GM18505 (cell line): Measurements from ENCODE around the gene TMEM107.

Experiments
- ATAC-seq: cut with Tn5 transposase; IDR thresholded peaks from one replicate; pipeline ENCODE4 v1.9.1; 2021; ENCODE audit not compliant: unreplicated experiment
- POLR2A ChIP-seq: IDR thresholded peaks from 4 replicates; pipeline ENCODE4 v1.6.1; 2011; ENCODE audit warnings: borderline replicate concordance; ENCODE audit not compliant: insufficient read depth, insufficient read length; ENCODE audit errors: extremely low read depth

The TMEM107 gene

GRCh38 chr17:8144401-8145231, 31.6 kb downstream of the TMEM107 start:
- TF ChIP-seq POLR2A = no peak
- no peak for ATAC-seq

GRCh38 chr17:8143581-8144400, 32.4 kb downstream of the TMEM107 start:
- ATAC-seq = no peak
- TF ChIP-seq POLR2A = no peak

GRCh38 chr17:8142887-8143580, 33.1 kb downstream of the TMEM107 start:
- no peak for ATAC-seq
- no peak for TF ChIP-seq POLR2A

GRCh38 chr17:8142158-8142886, 33.9 kb downstream of the TMEM107 start:
- no peak for TF ChIP-seq POLR2A
- ATAC-seq = no peak

GRCh38 chr17:8141741-8142140, 34.4 kb downstream of the TMEM107 start:
- no peak for TF ChIP-seq POLR2A

GRCh38 chr17:8141045-8141444, 35.1 kb downstream of the TMEM107 start:
- ATAC-seq = no peak
- TF ChIP-seq POLR2A = no peak

More at GRCh38 chr17:8141741-8142140, 34.4 kb downstream of the TMEM107 start:
- no peak for ATAC-seq

GRCh38 chr17:8140065-8141029, 35.8 kb downstream of the TMEM107 start:
- TF ChIP-seq POLR2A = no peak
- no peak for ATAC-seq

GRCh38 chr17:8138672-8139371, 37.4 kb downstream of the TMEM107 start:
- TF ChIP-seq POLR2A = peak; percentile 51
- peak; percentile 77 for ATAC-seq

- ATAC-seq = no peak
- no peak for TF ChIP-seq POLR2A
Measured at GRCh38 chr17:8138374-8138671, 37.9 kb downstream of the TMEM107 start.

GRCh38 chr17:8137645-8138373, 38.4 kb downstream of the TMEM107 start:
- TF ChIP-seq POLR2A = no peak
- no peak for ATAC-seq

GRCh38 chr17:8133941-8134340, 42.2 kb downstream of the TMEM107 start:
- TF ChIP-seq POLR2A = no peak
- ATAC-seq = no peak
